HAP-1 (cell line): ENCODE data around the gene KRT6C.
"Not testable (repeated sequence)": the region's sequence is repeated elsewhere in the genome, so short reads cannot be mapped to it uniquely, and the experiment has no call there.

Experiments used
- DNase-seq, 2 experiments: peaks; one replicate each; pipeline ENCODE4 v3.0.0-alpha.2; 2016 to 2020; ENCODE audit warnings: low spot score in 2 of 2
- H3K27me3 ChIP-seq: fragments of 250-450 bp; sonication (Bioruptor Pico); 2 replicates; pipeline ENCODE4 v1.5.1; 2020; ENCODE audit warnings: low read depth, mild to moderate bottlenecking, moderate library complexity
- H3K36me3 ChIP-seq: fragments of 250-450 bp; sonication (Bioruptor Pico); replicated peaks from 2 replicates; pipeline ENCODE4 v1.5.1; 2020; ENCODE audit warnings: mild to moderate bottlenecking
- H3K4me1 ChIP-seq: fragments of 250-450 bp; sonication (Bioruptor Pico); 2 replicates; pipeline ENCODE4 v1.5.1; 2020; ENCODE audit warnings: mild to moderate bottlenecking
- H3K4me3 ChIP-seq: fragments of 250-450 bp; sonication (Bioruptor Pico); 2 replicates; pipeline ENCODE4 v1.5.1; 2020; ENCODE audit warnings: mild to moderate bottlenecking, moderate library complexity
- H3K9me3 ChIP-seq: fragments of 250-450 bp; sonication (Bioruptor Pico); 2 replicates; pipeline ENCODE4 v1.5.1; 2020; ENCODE audit warnings: mild to moderate bottlenecking, moderate library complexity
- in situ Hi-C: fragments of 300-500 bp; cut with MboI; formaldehyde crosslinking; loops from 3 replicates; pipeline ENCODE4 v1.14.3; 2020; ENCODE audit warnings: low sequenced_read_pairs, inconsistent platforms, mixed read lengths

The KRT6C gene

GRCh38 chr12:52514471-52515318 is 41.1 kb upstream of the KRT6C start:
- in situ Hi-C loops = no loop called here
- DNase-seq = no peak
- peaks cover 5% of the 10 kb centered on the region; the same call in 1 of the 2 replicates for H3K9me3 ChIP-seq
- H3K4me1 ChIP-seq = no peaks in the 10 kb centered on the region
- peaks cover 13% of the 10 kb centered on the region for H3K27me3 ChIP-seq
- H3K36me3 ChIP-seq = no peaks in the 10 kb centered on the region
- H3K4me3 ChIP-seq = no peak overlapping the region

GRCh38 chr12:52513736-52514135 is 40.1 kb upstream of the KRT6C start:
- in situ Hi-C loops = no loop called here
- H3K27me3 ChIP-seq = peaks cover 13% of the 10 kb centered on the region
- no peaks in the 10 kb centered on the region for H3K36me3 ChIP-seq
- H3K9me3 ChIP-seq = peaks cover 5% of the 10 kb centered on the region; the same call in 1 of the 2 replicates
- no peaks in the 10 kb centered on the region for H3K4me1 ChIP-seq
- no peak for DNase-seq
- no peak overlapping the region for H3K4me3 ChIP-seq

- Histone ChIP-seq H3K4me1 (no peaks in the 10 kb centered on the region), H3K9me3 (peaks cover 5% of the 10 kb centered on the region; the same call in 1 of the 2 replicates), H3K27me3 (peaks cover 6% of the 10 kb centered on the region), H3K4me3 (no peak overlapping the region), H3K36me3 (no peaks in the 10 kb centered on the region)
- in situ Hi-C loops = no loop called here
- DNase-seq = no peak
Observed at GRCh38 chr12:52508211-52508610, 34.6 kb upstream of the KRT6C start.

GRCh38 chr12:52506858-52507715 is 33.5 kb upstream of the KRT6C start:
- peak in 1 of 2 experiments; percentile 27 for DNase-seq
- peaks cover 5% of the 10 kb centered on the region; the same call in 1 of the 2 replicates for H3K9me3 ChIP-seq
- in situ Hi-C loops = no loop called here

GRCh38 chr12:52502877-52503276 is 29.3 kb upstream of the KRT6C start:
- Histone ChIP-seq H3K4me1 (no peaks in the 10 kb centered on the region), H3K4me3 (no peak overlapping the region), H3K27me3 (peaks cover 3% of the 10 kb centered on the region; the same call in 1 of the 2 replicates), H3K9me3 (no peaks in the 10 kb centered on the region), H3K36me3 (no peaks in the 10 kb centered on the region)
- in situ Hi-C loops = no loop called here
- no peak for DNase-seq

More at GRCh38 chr12:52506858-52507715, 33.5 kb upstream of the KRT6C start:
- H3K4me1 ChIP-seq = no peaks in the 10 kb centered on the region
- no peak overlapping the region for H3K4me3 ChIP-seq
- peaks cover 3% of the 10 kb centered on the region; the same call in 1 of the 2 replicates for H3K27me3 ChIP-seq
- no peaks in the 10 kb centered on the region for H3K36me3 ChIP-seq

- Histone ChIP-seq H3K4me1 (no peaks in the 10 kb centered on the region), H3K36me3 (no peaks in the 10 kb centered on the region), H3K4me3 (no peak overlapping the region), H3K9me3 (no peaks in the 10 kb centered on the region), H3K27me3 (peaks cover 3% of the 10 kb centered on the region; the same call in 1 of the 2 replicates)
- DNase-seq = no peak
- in situ Hi-C loops = no loop called here
Observed at GRCh38 chr12:52501490-52501889, 27.9 kb upstream of the KRT6C start.

GRCh38 chr12:52500574-52500973 is 27.0 kb upstream of the KRT6C start:
- H3K4me3 ChIP-seq, DNase-seq, in situ Hi-C loops, H3K9me3 ChIP-seq, H3K4me1 ChIP-seq, H3K36me3 ChIP-seq, H3K27me3 ChIP-seq: not testable (repeated sequence)

GRCh38 chr12:52499806-52500560 is 26.4 kb upstream of the KRT6C start:
- in situ Hi-C loops = no loop called here
- no peaks in the 10 kb centered on the region for H3K9me3 ChIP-seq
- no peaks in the 10 kb centered on the region for H3K36me3 ChIP-seq
- H3K27me3 ChIP-seq = peaks cover 4% of the 10 kb centered on the region
- H3K4me1 ChIP-seq = no peaks in the 10 kb centered on the region
- no peak for DNase-seq
- H3K4me3 ChIP-seq = no peak overlapping the region

- DNase-seq = no peak
Observed at GRCh38 chr12:52498946-52499345, 25.3 kb upstream of the KRT6C start.

GRCh38 chr12:52497975-52498374 is 24.4 kb upstream of the KRT6C start:
- no peaks in the 10 kb centered on the region for H3K9me3 ChIP-seq
- no peak for DNase-seq
- in situ Hi-C loops = no loop called here
- H3K4me1 ChIP-seq = no peaks in the 10 kb centered on the region
- no peaks in the 10 kb centered on the region for H3K36me3 ChIP-seq
- H3K4me3 ChIP-seq = no peak overlapping the region
- peaks cover 7% of the 10 kb centered on the region for H3K27me3 ChIP-seq

More at GRCh38 chr12:52498946-52499345, 25.3 kb upstream of the KRT6C start:
- Histone ChIP-seq H3K36me3 (no peaks in the 10 kb centered on the region), H3K27me3 (peaks cover 6% of the 10 kb centered on the region), H3K4me1 (no peaks in the 10 kb centered on the region), H3K9me3 (no peaks in the 10 kb centered on the region), H3K4me3 (no peak overlapping the region)
- in situ Hi-C loops = no loop called here

- peaks cover 7% of the 10 kb centered on the region for H3K27me3 ChIP-seq
- no peaks in the 10 kb centered on the region for H3K4me1 ChIP-seq
- no peaks in the 10 kb centered on the region for H3K9me3 ChIP-seq
- no peak overlapping the region for H3K4me3 ChIP-seq
- no peak for DNase-seq
- H3K36me3 ChIP-seq = no peaks in the 10 kb centered on the region
- in situ Hi-C loops = no loop called here
Observed at GRCh38 chr12:52496590-52497071, 23.0 kb upstream of the KRT6C start.

- no peaks in the 10 kb centered on the region for H3K9me3 ChIP-seq
- in situ Hi-C loops = no loop called here
- H3K4me1 ChIP-seq = no peaks in the 10 kb centered on the region
- H3K27me3 ChIP-seq = peaks cover 7% of the 10 kb centered on the region
- no peak overlapping the region for H3K4me3 ChIP-seq
- DNase-seq = no peak
- no peaks in the 10 kb centered on the region for H3K36me3 ChIP-seq
Observed at GRCh38 chr12:52496054-52496453, 22.4 kb upstream of the KRT6C start.

- Histone ChIP-seq H3K9me3 (no peaks in the 10 kb centered on the region), H3K36me3 (no peaks in the 10 kb centered on the region), H3K27me3 (peaks cover 7% of the 10 kb centered on the region), H3K4me1 (no peaks in the 10 kb centered on the region), H3K4me3 (no peak overlapping the region)
- in situ Hi-C loops = no loop called here
- DNase-seq = no peak
Observed at GRCh38 chr12:52495389-52495788, 21.8 kb upstream of the KRT6C start.
